PC-9 (cell line): ENCODE measurements around the gene CASKIN1. TPM values are rescaled to one million over a fixed set of nuclear protein-coding genes. Genes with fewer than 3 reads are reported as not detected.

Experiments
- BruUV-seq: library from RNA; stranded (reverse); fragments of 400-500 nt; replicated peaks from 2 replicates; lab custom pipeline; 2021; lab: Mats Ljungman, UMichigan
- CTCF ChIA-PET: fragments of 300-600 bp; sonication (Branson Sonifier 250); formaldehyde crosslinking; loops from one replicate; lab custom pipeline; 2022; ENCODE audit warnings: antibody characterized with exemption; lab: Charles Lee
- POLR2A ChIA-PET: fragments of 300-600 bp; sonication (Branson Sonifier 250); formaldehyde crosslinking; loops from one replicate; lab custom pipeline; 2022; ENCODE audit warnings: antibody characterized with exemption; ENCODE audit not compliant: unreplicated experiment; lab: Charles Lee
- DNase-seq, 2 experiments: peaks; one replicate each; pipeline versions ENCODE4 v3.0.0 to v3.0.0-alpha.2; 2015 to 2022; ENCODE audit warnings: mixed read lengths in 1 of 2
- H2AFZ ChIP-seq: fragments of 200-600 bp; sonication (generic); 2 replicates; pipeline ENCODE4 v1.8.1; 2017; ENCODE audit warnings: antibody characterized with exemption
- H3F3A ChIP-seq: fragments of 200-600 bp; sonication (generic); 2 replicates; pipeline ENCODE4 v1.8.1; 2017; ENCODE audit warnings: antibody characterized with exemption, mild to moderate bottlenecking, low read depth; ENCODE audit not compliant: insufficient read depth
- H3K27ac ChIP-seq: fragments of 200-600 bp; sonication (generic); 2 replicates; pipeline ENCODE4 v1.6.1; 2016; ENCODE audit warnings: mixed run types
- H3K27me3 ChIP-seq: fragments of 200-600 bp; sonication (generic); 2 replicates; pipeline ENCODE4 v1.6.1; 2016; ENCODE audit warnings: low read depth, mixed run types; ENCODE audit not compliant: insufficient read depth
- H3K36me3 ChIP-seq: fragments of 200-600 bp; sonication (generic); 2 replicates; pipeline ENCODE4 v1.6.1; 2016; ENCODE audit warnings: low read depth, mixed run types
- H3K4me1 ChIP-seq: fragments of 200-600 bp; sonication (generic); replicated peaks from 2 replicates; pipeline ENCODE4 v1.6.1; 2016; ENCODE audit warnings: mixed run types; ENCODE audit not compliant: insufficient read depth
- H3K4me2 ChIP-seq: fragments of 200-600 bp; sonication (generic); 2 replicates; pipeline ENCODE4 v1.6.1; 2017; ENCODE audit warnings: mixed run types
- H3K4me3 ChIP-seq: fragments of 200-600 bp; sonication (generic); 2 replicates; pipeline ENCODE4 v1.6.1; 2016; ENCODE audit warnings: mixed run types
- H3K79me2 ChIP-seq: fragments of 200-600 bp; sonication (generic); 2 replicates; pipeline ENCODE4 v1.6.1; 2017; ENCODE audit warnings: low read depth, mixed run types
- H3K9me2 ChIP-seq: fragments of 200-600 bp; sonication (generic); 2 replicates; pipeline ENCODE4 v1.8.1; 2017; ENCODE audit warnings: mild to moderate bottlenecking; ENCODE audit not compliant: insufficient read depth
- H3K9me3 ChIP-seq: fragments of 200-600 bp; sonication (generic); 2 replicates; pipeline ENCODE4 v1.8.1; 2016; ENCODE audit warnings: low read depth; ENCODE audit not compliant: insufficient read depth
- H4K20me1 ChIP-seq: fragments of 200-600 bp; sonication (generic); 2 replicates; pipeline ENCODE4 v1.8.1; 2017; ENCODE audit not compliant: insufficient read depth
- EZH2 ChIP-seq: fragments of 200-600 bp; sonication (generic); IDR thresholded peaks from 2 replicates; pipeline ENCODE4 v1.8.0; 2017; ENCODE audit warnings: antibody characterized with exemption, low read depth
- intact Hi-C: fragments of 100-400 bp; cut with micrococcal nuclease; formaldehyde crosslinking; loops from one replicate; pipeline ENCODE4 v1.10.0; 2022; ENCODE audit not compliant: unreplicated experiment
- total RNA-seq: library from RNA; stranded (reverse); gene quantifications from 2 replicates; pipeline ENCODE4 v1.2.3, GENCODE V29; 2021
- TF ChIP-seq, protein P1 (sequence below): fragments of 200-600 bp; sonication (generic); conservative IDR thresholded peaks from 2 replicates; pipeline ENCODE4 v1.6.1; 2017; ENCODE audit warnings: mixed run types, antibody characterized with exemption, mild to moderate bottlenecking, moderate library complexity

The CASKIN1 gene
- total RNA-seq, 1 experiment from 2014 or later: 2.1 TPM

- Histone ChIP-seq H3K4me3 (no peak overlapping the region), H3K4me2 (no peak overlapping the region), H3K79me2 (no peaks in the 10 kb centered on the region), H4K20me1 (0 out of 2 replicates have a peak, but pooled peaks cover 5% of the 10 kb centered on the region), H3K27ac (no peak overlapping the region), H3K27me3 (no peaks in the 10 kb centered on the region), H3F3A (no peaks in the 10 kb centered on the region; the same call in 1 of the 2 replicates), H3K4me1 (no peaks in the 10 kb centered on the region), H3K9me2 (no peaks in the 10 kb centered on the region), H3K9me3 (no peaks in the 10 kb centered on the region), H2AFZ (no peak overlapping the region), H3K36me3 (no peaks in the 10 kb centered on the region)
- no peak for TF ChIP-seq EZH2
- TF ChIP-seq, protein P1, sequence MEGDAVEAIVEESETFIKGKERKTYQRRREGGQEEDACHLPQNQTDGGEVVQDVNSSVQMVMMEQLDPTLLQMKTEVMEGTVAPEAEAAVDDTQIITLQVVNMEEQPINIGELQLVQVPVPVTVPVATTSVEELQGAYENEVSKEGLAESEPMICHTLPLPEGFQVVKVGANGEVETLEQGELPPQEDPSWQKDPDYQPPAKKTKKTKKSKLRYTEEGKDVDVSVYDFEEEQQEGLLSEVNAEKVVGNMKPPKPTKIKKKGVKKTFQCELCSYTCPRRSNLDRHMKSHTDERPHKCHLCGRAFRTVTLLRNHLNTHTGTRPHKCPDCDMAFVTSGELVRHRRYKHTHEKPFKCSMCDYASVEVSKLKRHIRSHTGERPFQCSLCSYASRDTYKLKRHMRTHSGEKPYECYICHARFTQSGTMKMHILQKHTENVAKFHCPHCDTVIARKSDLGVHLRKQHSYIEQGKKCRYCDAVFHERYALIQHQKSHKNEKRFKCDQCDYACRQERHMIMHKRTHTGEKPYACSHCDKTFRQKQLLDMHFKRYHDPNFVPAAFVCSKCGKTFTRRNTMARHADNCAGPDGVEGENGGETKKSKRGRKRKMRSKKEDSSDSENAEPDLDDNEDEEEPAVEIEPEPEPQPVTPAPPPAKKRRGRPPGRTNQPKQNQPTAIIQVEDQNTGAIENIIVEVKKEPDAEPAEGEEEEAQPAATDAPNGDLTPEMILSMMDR: no peak
- ChIA-PET POLR2A (no interaction called here), CTCF (no interaction called here)
- no TSS peak for BruUV-seq
- intact Hi-C loops: no loop called here
- no peak for DNase-seq
Measured at GRCh38 chr16:2177101-2177500, 19.3 kb downstream of the CASKIN1 start.

GRCh38 chr16:2176047-2176446 is 20.4 kb downstream of the CASKIN1 start:
- Histone ChIP-seq H3K4me2 (no peak overlapping the region), H2AFZ (no peak overlapping the region), H4K20me1 (peaks cover 7% of the 10 kb centered on the region; the same call in 1 of the 2 replicates), H3F3A (no peaks in the 10 kb centered on the region; the same call in 1 of the 2 replicates), H3K9me2 (no peaks in the 10 kb centered on the region), H3K79me2 (no peaks in the 10 kb centered on the region), H3K27me3 (no peaks in the 10 kb centered on the region), H3K4me1 (no peaks in the 10 kb centered on the region), H3K27ac (no peak overlapping the region), H3K9me3 (no peaks in the 10 kb centered on the region), H3K4me3 (no peak overlapping the region), H3K36me3 (no peaks in the 10 kb centered on the region)
- no peak for TF ChIP-seq EZH2
- TF ChIP-seq, protein P1: no peak
- intact Hi-C loops: no loop called here
- no peak for DNase-seq
- BruUV-seq: no TSS peak
- POLR2A ChIA-PET: no interaction called here
- CTCF ChIA-PET: no interaction called here

GRCh38 chr16:2175454-2175853 is 21.0 kb downstream of the CASKIN1 start:
- peaks cover 7% of the 10 kb centered on the region; the same call in 1 of the 2 replicates for H4K20me1 ChIP-seq
- H2AFZ ChIP-seq: no peak overlapping the region
- H3K27me3 ChIP-seq: no peaks in the 10 kb centered on the region
- TF ChIP-seq, protein P1: no peak
- TF ChIP-seq EZH2: no peak
- no peaks in the 10 kb centered on the region for H3K9me2 ChIP-seq
- no peaks in the 10 kb centered on the region for H3K4me1 ChIP-seq
- ChIA-PET POLR2A (no interaction called here), CTCF (no interaction called here)
- H3K4me2 ChIP-seq: no peak overlapping the region
- no peak for DNase-seq
- H3K36me3 ChIP-seq: no peaks in the 10 kb centered on the region
- intact Hi-C loops: no loop called here
- no peak overlapping the region for H3K4me3 ChIP-seq
- H3F3A ChIP-seq: no peaks in the 10 kb centered on the region; the same call in 1 of the 2 replicates
- no peak overlapping the region for H3K27ac ChIP-seq
- H3K9me3 ChIP-seq: no peaks in the 10 kb centered on the region
- no TSS peak for BruUV-seq
- H3K79me2 ChIP-seq: no peaks in the 10 kb centered on the region
